ENCODE results near the gene C9orf50.

Gene C9orf50

DNA sequence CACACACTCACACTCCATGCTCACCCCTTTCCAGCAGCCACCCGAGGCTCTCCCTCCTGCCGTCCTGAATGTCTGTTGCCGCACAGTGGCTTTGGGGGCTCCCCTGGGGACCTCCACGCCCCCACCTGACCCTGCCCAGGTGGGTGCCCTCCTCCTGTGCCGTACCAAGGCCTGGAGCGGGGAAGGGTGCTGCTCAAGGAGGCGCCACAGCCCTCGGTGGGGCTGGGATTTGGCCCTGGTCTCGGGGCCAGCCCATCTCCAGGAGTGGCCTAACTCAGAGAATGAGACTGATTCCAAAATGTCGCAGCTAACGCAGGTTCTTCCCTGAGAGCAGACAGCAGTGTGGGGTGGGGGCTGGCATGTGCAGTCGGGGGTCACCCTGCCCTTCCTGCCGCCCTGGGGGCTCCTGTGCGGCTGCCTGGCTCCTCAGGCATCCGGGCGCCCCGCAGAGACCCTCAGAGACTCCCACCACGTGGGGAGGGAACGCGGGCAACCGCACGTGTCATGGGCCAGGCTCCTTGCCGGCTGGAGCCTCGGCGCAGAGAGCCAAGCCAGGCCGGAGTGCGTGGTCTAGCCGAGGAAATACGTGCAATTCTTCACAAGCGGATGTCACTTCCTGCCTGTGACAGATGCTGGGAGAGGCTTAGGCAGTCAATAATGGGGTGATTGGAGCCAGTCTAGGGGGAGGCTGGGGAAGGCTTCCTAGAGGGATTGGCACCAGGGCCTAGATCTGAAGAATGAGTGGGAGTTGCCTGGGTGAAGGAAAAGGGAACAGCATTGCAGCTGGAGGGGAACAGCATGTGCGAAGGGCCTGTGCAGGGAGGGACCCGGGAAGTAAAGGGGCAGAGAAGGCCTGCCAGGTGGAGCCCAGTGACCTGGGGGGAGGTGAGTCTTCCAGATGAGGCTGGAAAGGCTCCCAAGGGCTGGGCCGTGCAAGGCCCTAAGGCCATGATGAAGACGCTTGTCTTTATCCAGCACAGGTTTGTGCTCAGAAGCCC lies 44.1 kb downstream of the C9orf50 start:
- TF ChIP-seq, protein P1, sequence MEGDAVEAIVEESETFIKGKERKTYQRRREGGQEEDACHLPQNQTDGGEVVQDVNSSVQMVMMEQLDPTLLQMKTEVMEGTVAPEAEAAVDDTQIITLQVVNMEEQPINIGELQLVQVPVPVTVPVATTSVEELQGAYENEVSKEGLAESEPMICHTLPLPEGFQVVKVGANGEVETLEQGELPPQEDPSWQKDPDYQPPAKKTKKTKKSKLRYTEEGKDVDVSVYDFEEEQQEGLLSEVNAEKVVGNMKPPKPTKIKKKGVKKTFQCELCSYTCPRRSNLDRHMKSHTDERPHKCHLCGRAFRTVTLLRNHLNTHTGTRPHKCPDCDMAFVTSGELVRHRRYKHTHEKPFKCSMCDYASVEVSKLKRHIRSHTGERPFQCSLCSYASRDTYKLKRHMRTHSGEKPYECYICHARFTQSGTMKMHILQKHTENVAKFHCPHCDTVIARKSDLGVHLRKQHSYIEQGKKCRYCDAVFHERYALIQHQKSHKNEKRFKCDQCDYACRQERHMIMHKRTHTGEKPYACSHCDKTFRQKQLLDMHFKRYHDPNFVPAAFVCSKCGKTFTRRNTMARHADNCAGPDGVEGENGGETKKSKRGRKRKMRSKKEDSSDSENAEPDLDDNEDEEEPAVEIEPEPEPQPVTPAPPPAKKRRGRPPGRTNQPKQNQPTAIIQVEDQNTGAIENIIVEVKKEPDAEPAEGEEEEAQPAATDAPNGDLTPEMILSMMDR (IDR thresholded peaks at IDR 0.05; ENCODE audit: extremely low read depth, missing control alignments) = no peak
- no peak for DNase-seq (ENCODE audit: low spot score)

DNA sequence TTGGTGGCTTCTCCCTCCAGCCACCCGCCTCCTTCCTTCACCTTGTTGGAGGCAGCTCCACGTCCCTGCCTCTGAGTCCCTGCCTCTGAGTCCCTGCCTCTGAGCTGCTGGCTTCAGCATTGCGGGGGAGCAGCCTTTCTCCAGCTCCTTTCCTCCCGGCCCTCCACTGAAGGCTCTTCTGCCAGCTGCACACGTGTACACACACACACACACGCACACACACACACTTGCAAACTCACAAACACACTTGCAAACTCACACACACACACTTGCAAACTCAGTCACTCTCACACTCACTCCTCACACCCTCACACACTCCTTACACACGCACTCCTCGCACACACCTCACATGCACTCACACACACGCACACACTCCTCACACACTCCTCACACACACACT lies 45.1 kb downstream of the C9orf50 start:
- TF ChIP-seq, protein P1 (IDR thresholded peaks at IDR 0.05; ENCODE audit: extremely low read depth, missing control alignments) = no peak
- no peak for DNase-seq (ENCODE audit: low spot score)

DNA sequence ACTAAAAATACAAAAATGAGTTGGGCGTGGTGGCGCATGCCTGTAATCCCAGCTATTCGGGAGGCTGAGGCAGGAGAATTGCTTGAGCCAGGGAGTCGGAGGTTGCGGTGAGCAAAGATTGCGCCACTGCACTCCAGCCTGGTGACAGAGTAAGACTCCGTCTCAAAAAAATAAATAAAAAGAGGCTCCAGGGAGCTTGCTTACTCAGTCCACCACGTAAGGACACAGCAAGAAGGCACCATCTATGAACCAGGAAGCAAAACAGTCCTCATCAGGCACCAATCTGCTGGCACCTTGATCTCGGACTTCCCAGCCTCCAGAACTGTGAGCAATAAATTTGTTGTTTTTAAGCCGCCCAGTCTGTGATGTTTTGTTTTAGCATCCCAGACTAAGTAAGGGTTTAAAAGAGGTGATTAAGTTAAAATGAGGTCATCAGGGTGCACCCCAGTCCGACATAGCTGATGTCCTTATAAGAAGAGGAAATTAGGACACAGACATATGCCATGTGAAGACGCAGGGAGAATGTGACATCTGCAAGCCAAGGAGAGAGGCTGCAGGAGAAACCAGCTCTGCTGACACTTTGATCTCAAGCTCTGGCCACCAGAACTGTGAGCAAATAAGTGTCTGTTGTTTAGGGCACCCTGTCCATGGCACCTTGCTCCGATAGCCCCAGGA lies 45.9 kb downstream of the C9orf50 start:
- no peak for DNase-seq (ENCODE audit: low spot score)
- TF ChIP-seq, protein P1 (IDR thresholded peaks at IDR 0.05; ENCODE audit: extremely low read depth, missing control alignments) = no peak

DNA sequence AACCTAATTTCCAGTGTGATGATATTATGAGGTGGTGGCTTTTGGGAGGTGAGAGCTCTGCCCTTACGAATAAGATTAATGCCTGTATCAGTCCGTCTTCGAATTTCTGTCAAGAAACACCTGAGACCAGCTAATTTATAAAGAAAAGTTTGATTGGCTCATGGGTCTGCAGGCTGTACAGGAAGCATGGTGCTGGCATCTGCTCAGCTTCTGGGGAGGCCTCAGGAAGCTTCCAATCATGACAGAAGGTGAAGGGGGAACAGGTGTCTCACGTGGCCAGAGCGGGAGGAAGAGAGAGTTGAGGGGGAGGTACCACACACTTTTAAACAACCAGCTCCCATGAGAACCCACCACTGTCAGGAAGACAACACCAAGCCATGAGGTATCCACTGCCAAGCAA lies 46.9 kb downstream of the C9orf50 start:
- TF ChIP-seq, protein P1 (IDR thresholded peaks at IDR 0.05; ENCODE audit: extremely low read depth, missing control alignments) = no peak
- no peak for DNase-seq (ENCODE audit: low spot score)

DNA sequence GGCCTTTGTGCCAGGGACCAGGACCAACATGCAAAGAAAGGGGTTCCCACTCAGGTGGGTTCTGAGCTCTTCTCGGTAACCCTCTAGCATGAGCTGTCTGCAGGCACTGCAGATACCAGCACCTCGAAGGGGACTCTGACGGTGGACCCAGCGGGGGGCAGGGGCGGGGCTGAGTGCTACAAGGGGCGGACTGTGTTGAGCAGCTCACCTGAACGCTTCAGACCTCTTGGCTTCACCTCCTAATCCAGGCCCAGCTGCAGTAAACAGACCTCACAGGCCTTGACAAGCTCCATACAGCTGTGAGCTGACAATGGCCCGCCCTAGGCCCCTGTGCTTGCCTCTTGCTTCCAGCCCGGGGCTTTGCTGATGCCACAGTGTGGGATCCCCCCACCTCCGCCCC lies 48.4 kb downstream of the C9orf50 start:
- TF ChIP-seq, protein P1 (IDR thresholded peaks at IDR 0.05; ENCODE audit: extremely low read depth, missing control alignments) = no peak
- DNase-seq (ENCODE audit: low spot score) = no peak

DNA sequence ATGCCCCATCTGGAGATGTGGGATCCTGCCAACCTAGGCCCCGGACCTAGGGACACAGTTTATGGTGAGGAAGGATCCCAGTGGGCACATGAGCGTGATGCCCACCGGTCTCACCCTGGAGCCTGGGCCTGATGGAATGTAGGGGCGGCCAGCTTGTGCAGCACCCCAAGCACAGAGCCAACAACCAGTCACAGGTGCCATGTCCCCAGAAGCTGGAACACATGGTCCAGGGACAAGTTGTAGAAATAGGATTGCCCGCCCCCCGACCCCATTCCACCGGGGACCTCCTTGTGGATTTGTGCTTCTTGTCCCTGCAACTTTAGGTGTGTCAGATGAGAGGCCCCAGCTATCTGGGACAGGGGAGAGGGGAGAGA lies 48.9 kb downstream of the C9orf50 start:
- TF ChIP-seq, protein P1 (IDR thresholded peaks at IDR 0.05; ENCODE audit: extremely low read depth, missing control alignments) = no peak
- DNase-seq (ENCODE audit: low spot score) = no peak
